Activated CD4-positive, alpha-beta T cell treated with anti-CD3 and anti-CD28 coated beads for 24 hours (primary cell): ENCODE measurements around the gene TRAPPC8.

ENCODE experiments used
- DNase-seq, 2 donors: peaks; one replicate each; pipeline ENCODE4 v3.0.0-alpha.2; 2020; ENCODE audit warnings: low read depth in 2 of 2

The TRAPPC8 gene

GRCh38 chr18:31792580-31792911, 150.4 kb downstream of the TRAPPC8 start:
- no peak for DNase-seq

- no peak for DNase-seq
These were observed 150.9 kb downstream of the TRAPPC8 start for GRCh38 chr18:31791817-31792579.

GRCh38 chr18:31789409-31789808, 153.5 kb downstream of the TRAPPC8 start:
- DNase-seq, result no peak

GRCh38 chr18:31783059-31783458, 159.9 kb downstream of the TRAPPC8 start:
- no peak for DNase-seq
